HL-60 (cell line): ENCODE measurements around the gene XRCC5.

Experiments used
- CTCF ChIP-seq: IDR thresholded peaks from one replicate; pipeline ENCODE4 v1.5.1; 2011; ENCODE audit warnings: low read length, control low read depth, inconsistent platforms; ENCODE audit not compliant: insufficient read depth
- GABPA ChIP-seq: IDR thresholded peaks from 2 replicates; pipeline ENCODE4 v1.6.1; 2012; ENCODE audit warnings: low read depth
- POLR2AphosphoS5 ChIP-seq: IDR thresholded peaks from 2 replicates; pipeline ENCODE4 v1.6.1; 2012; ENCODE audit warnings: low read depth

GRCh38 chr2:216113572-216113971 lies 4.4 kb downstream of the XRCC5 start:
- TF ChIP-seq POLR2AphosphoS5: no peak
- TF ChIP-seq CTCF: no peak
- TF ChIP-seq GABPA: no peak
